ENCODE measurements around the gene SLC7A1. TPM values are rescaled to one million over a fixed set of nuclear protein-coding genes. Genes with fewer than 3 reads are reported as not detected.

The SLC7A1 gene
- total and polyA plus RNA-seq, 2 donors (not counting 3 experiments of a cell fraction or from before 2014, with no cell fraction given), result 21.0 to 79.3 TPM

GRCh38 chr13:29624997-29625396, 29.5 kb upstream of the SLC7A1 start:
- Histone ChIP-seq H3K9me3 (replicated peaks; ENCODE audit: control insufficient read depth, insufficient read depth, low read length) (no peaks in the 10 kb centered on the region), H2AFZ (ENCODE audit: low read depth, low read length) (no peak overlapping the region), H3K4me1 (ENCODE audit: control insufficient read depth, extremely low read depth, insufficient read depth, low read length) (no peaks in the 10 kb centered on the region), H3K4me3 (replicated peaks in 1 of 3; ENCODE audit: insufficient read depth in 1 of 3, low read depth in 1 of 3, low read length in 3 of 3) (no peak overlapping the region), H3K9me1 (replicated peaks; ENCODE audit: control insufficient read depth, extremely low read depth, insufficient read depth, low read length) (no peaks in the 10 kb centered on the region), H3K27me3 (ENCODE audit: control insufficient read depth in 2 of 2, insufficient read depth in 2 of 2, low read length in 2 of 2) (peaks cover 0 to 3% of the 10 kb centered on the region in 2 experiments), H4K20me1 (replicated peaks; ENCODE audit: control insufficient read depth, extremely low read depth, insufficient read depth, low read length) (no peaks in the 10 kb centered on the region), H3K27ac (ENCODE audit: insufficient read depth, low read depth, low read length) (no peak overlapping the region), H3K36me3 (ENCODE audit: control insufficient read depth in 2 of 2, extremely low read depth in 1 of 2, insufficient read depth in 2 of 2, low read length in 2 of 2) (no peaks in the 10 kb centered on the region), H3K79me2 (ENCODE audit: control insufficient read depth, insufficient read depth, low read length) (no peaks in the 10 kb centered on the region), H3K4me2 (ENCODE audit: insufficient read depth, low read length) (no peak overlapping the region), H3K9ac (replicated peaks; ENCODE audit: extremely low read depth, insufficient read depth, low read length) (no peak overlapping the region)
- BruUV-seq (replicated peaks), result no TSS peak
- FAIRE-seq (no peak), DNase-seq (ENCODE audit: low read depth, low spot score) (no peak)
- ChIA-PET CTCF (interaction anchor here (0.9 kb wide), 1 partner anchor 16 kb away, joined by 3 read pairs; no protein-coding TSS in a partner anchor), POLR2A (no interaction called here)
- dilution Hi-C loops (cut with MboI; ENCODE audit: extremely low pct_ligation_motif_present, low sequenced_read_pairs) (no loop called here), intact Hi-C loops (cut with micrococcal nuclease) (no loop called here)
- TF ChIP-seq EZH2 (IDR thresholded peaks at IDR 0.05; ENCODE audit: borderline replicate concordance, low read depth, low read length, severe bottlenecking) (no peak), FOS (IDR thresholded peaks at IDR 0.05; ENCODE audit: borderline replicate concordance, insufficient read depth, low read length) (no peak), POLR2A (IDR thresholded peaks at IDR 0.05; ENCODE audit: low read depth, low read length) (no peak), JUN (IDR thresholded peaks at IDR 0.05; ENCODE audit: borderline replicate concordance, insufficient read depth, insufficient read length, low read depth) (no peak), GATA2 (IDR thresholded peaks at IDR 0.05; ENCODE audit: insufficient read depth, insufficient read length, low read depth, low read length) (no peak), POLR2AphosphoS5 (IDR thresholded peaks at IDR 0.05; ENCODE audit: insufficient read depth, low read depth, low read length) (no peak), MYC (IDR thresholded peaks at IDR 0.05; ENCODE audit: low read depth, low read length) (no peak), MAX (IDR thresholded peaks at IDR 0.05; ENCODE audit: insufficient read depth, insufficient read length) (no peak), CTCF (IDR thresholded peaks at IDR 0.05; ENCODE audit: extremely low read depth in 1 of 2, insufficient read depth in 1 of 2, low read depth in 1 of 2, low read length in 2 of 2) (no peak)

Data from endothelial cell of umbilical vein (primary cell).